ENCODE results near the gene OSER1.

Gene OSER1

GRCh38 chr20:44255942-44256341, 45.4 kb upstream of the OSER1 start:
- H3K4me2 ChIP-seq (ENCODE audit: insufficient read depth, low read length), result no peak overlapping the region
- H3K27ac ChIP-seq (ENCODE audit: low read length), result no peak overlapping the region
- H3K9me3 ChIP-seq (ENCODE audit: insufficient read depth, low read length, severe bottlenecking), result no peaks in the 10 kb centered on the region
- ATAC-seq (ENCODE audit: insufficient read depth, low read depth) (no peak), DNase-seq (no peak)
- no peak overlapping the region for H3K9ac ChIP-seq (ENCODE audit: low read depth, low read length)
- no peaks in the 10 kb centered on the region for H3K4me1 ChIP-seq (ENCODE audit: insufficient read depth, low read length)
- H2AFZ ChIP-seq (ENCODE audit: low read depth, low read length), result no peak overlapping the region
- peaks cover 19% of the 10 kb centered on the region for H4K20me1 ChIP-seq (ENCODE audit: insufficient read depth, low read length)
- TF ChIP-seq EZH2 (IDR thresholded peaks at IDR 0.05; ENCODE audit: borderline replicate concordance, low read depth, low read length, severe bottlenecking), result no peak
- no peak for TF ChIP-seq CTCF (IDR thresholded peaks at IDR 0.05; ENCODE audit: borderline replicate concordance, extremely low read depth, low read length, poor library complexity, severe bottlenecking)
- H3K4me3 ChIP-seq (ENCODE audit: low read depth in 1 of 2, low read length in 2 of 2), result no peak overlapping the region
- H3K79me2 ChIP-seq (ENCODE audit: insufficient read depth, low read length), result no peaks in the 10 kb centered on the region
- H3K36me3 ChIP-seq (ENCODE audit: insufficient read depth, low read length), result no peaks in the 10 kb centered on the region
- no peaks in the 10 kb centered on the region for H3K27me3 ChIP-seq (ENCODE audit: insufficient read depth, low read length, poor library complexity)

DNA sequence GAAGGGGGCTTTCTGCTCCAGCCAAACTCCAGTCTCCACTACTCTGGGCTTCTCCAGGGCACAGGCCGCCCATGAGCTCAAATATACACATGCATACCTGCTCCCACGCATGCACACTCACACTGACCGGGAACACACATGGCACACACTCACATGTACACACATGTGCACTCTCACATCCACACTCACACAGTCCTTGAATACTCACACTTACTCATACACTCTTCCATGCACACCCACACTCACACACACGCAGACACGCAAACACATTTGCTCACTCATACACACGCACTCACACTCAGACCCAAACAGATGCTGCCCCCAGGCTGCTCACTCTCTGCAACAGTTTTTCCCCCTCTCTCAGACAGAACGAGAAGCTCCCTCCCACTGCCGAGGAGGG, 43.5 kb upstream of the OSER1 start:
- Histone ChIP-seq H3K9ac (ENCODE audit: low read depth, low read length) (no peak overlapping the region), H3K4me3 (ENCODE audit: low read depth in 1 of 2, low read length in 2 of 2) (no peak overlapping the region), H3K4me1 (ENCODE audit: insufficient read depth, low read length) (no peaks in the 10 kb centered on the region), H2AFZ (ENCODE audit: low read depth, low read length) (no peak overlapping the region), H3K4me2 (ENCODE audit: insufficient read depth, low read length) (no peak overlapping the region), H3K9me3 (ENCODE audit: insufficient read depth, low read length, severe bottlenecking) (no peaks in the 10 kb centered on the region), H3K36me3 (ENCODE audit: insufficient read depth, low read length) (no peaks in the 10 kb centered on the region), H3K27me3 (ENCODE audit: insufficient read depth, low read length, poor library complexity) (no peaks in the 10 kb centered on the region), H3K79me2 (ENCODE audit: insufficient read depth, low read length) (no peaks in the 10 kb centered on the region), H3K27ac (ENCODE audit: low read length) (no peak overlapping the region), H4K20me1 (ENCODE audit: insufficient read depth, low read length) (peaks cover 13% of the 10 kb centered on the region)
- DNase-seq (no peak), ATAC-seq (ENCODE audit: insufficient read depth, low read depth) (no peak)
- TF ChIP-seq CTCF (IDR thresholded peaks at IDR 0.05; ENCODE audit: borderline replicate concordance, extremely low read depth, low read length, poor library complexity, severe bottlenecking), result no peak
- TF ChIP-seq EZH2 (IDR thresholded peaks at IDR 0.05; ENCODE audit: borderline replicate concordance, low read depth, low read length, severe bottlenecking), result no peak

GRCh38 chr20:44253528-44253927, 43.0 kb upstream of the OSER1 start:
- no peaks in the 10 kb centered on the region for H3K9me3 ChIP-seq (ENCODE audit: insufficient read depth, low read length, severe bottlenecking)
- no peak overlapping the region for H3K4me3 ChIP-seq (ENCODE audit: low read depth in 1 of 2, low read length in 2 of 2)
- H3K36me3 ChIP-seq (ENCODE audit: insufficient read depth, low read length), result no peaks in the 10 kb centered on the region
- no peaks in the 10 kb centered on the region for H3K4me1 ChIP-seq (ENCODE audit: insufficient read depth, low read length)
- peaks cover 12% of the 10 kb centered on the region for H4K20me1 ChIP-seq (ENCODE audit: insufficient read depth, low read length)
- no peak overlapping the region for H2AFZ ChIP-seq (ENCODE audit: low read depth, low read length)
- no peaks in the 10 kb centered on the region for H3K79me2 ChIP-seq (ENCODE audit: insufficient read depth, low read length)
- H3K4me2 ChIP-seq (ENCODE audit: insufficient read depth, low read length), result no peak overlapping the region
- no peak overlapping the region for H3K27ac ChIP-seq (ENCODE audit: low read length)
- DNase-seq, result no peak
- TF ChIP-seq EZH2 (IDR thresholded peaks at IDR 0.05; ENCODE audit: borderline replicate concordance, low read depth, low read length, severe bottlenecking), result no peak
- TF ChIP-seq CTCF (IDR thresholded peaks at IDR 0.05; ENCODE audit: borderline replicate concordance, extremely low read depth, low read length, poor library complexity, severe bottlenecking), result no peak
- no peak for ATAC-seq (ENCODE audit: insufficient read depth, low read depth)
- no peaks in the 10 kb centered on the region for H3K27me3 ChIP-seq (ENCODE audit: insufficient read depth, low read length, poor library complexity)
- H3K9ac ChIP-seq (ENCODE audit: low read depth, low read length), result no peak overlapping the region

- no peaks in the 10 kb centered on the region for H3K4me1 ChIP-seq (ENCODE audit: insufficient read depth, low read length)
- H2AFZ ChIP-seq (ENCODE audit: low read depth, low read length), result no peak overlapping the region
- ATAC-seq (ENCODE audit: insufficient read depth, low read depth), result no peak
- H3K27ac ChIP-seq (ENCODE audit: low read length), result no peak overlapping the region
- H3K36me3 ChIP-seq (ENCODE audit: insufficient read depth, low read length), result no peaks in the 10 kb centered on the region
- no peaks in the 10 kb centered on the region for H3K9me3 ChIP-seq (ENCODE audit: insufficient read depth, low read length, severe bottlenecking)
- H3K79me2 ChIP-seq (ENCODE audit: insufficient read depth, low read length), result no peaks in the 10 kb centered on the region
- no peak for TF ChIP-seq EZH2 (IDR thresholded peaks at IDR 0.05; ENCODE audit: borderline replicate concordance, low read depth, low read length, severe bottlenecking)
- peaks cover 15% of the 10 kb centered on the region; the same call in 1 of the 2 replicates for H4K20me1 ChIP-seq (ENCODE audit: insufficient read depth, low read length)
- no peak overlapping the region for H3K9ac ChIP-seq (ENCODE audit: low read depth, low read length)
- no peak overlapping the region for H3K4me2 ChIP-seq (ENCODE audit: insufficient read depth, low read length)
- DNase-seq, result no peak
- no peaks in the 10 kb centered on the region for H3K27me3 ChIP-seq (ENCODE audit: insufficient read depth, low read length, poor library complexity)
- H3K4me3 ChIP-seq (ENCODE audit: low read depth in 1 of 2, low read length in 2 of 2), result no peak overlapping the region
Measured at GRCh38 chr20:44251284-44251683, 40.7 kb upstream of the OSER1 start.
